Astrocyte of the spinal cord (primary cell): ENCODE data around the gene GPR107.
A peak's percentile ranks its signal among the peaks of the same experiment; 100 is the strongest.

Source experiments
- DNase-seq: peaks from one replicate; pipeline ENCODE4 v3.0.0; 2011; ENCODE audit warnings: low read depth, low spot score
- H3K4me3 ChIP-seq: 2 replicates; pipeline ENCODE4 v1.5.1; 2011; ENCODE audit warnings: low read depth, mild to moderate bottlenecking, low read length, moderate library complexity
- CTCF ChIP-seq: IDR thresholded peaks from 2 replicates; pipeline ENCODE4 v1.5.1; 2012; ENCODE audit warnings: low read depth, mild to moderate bottlenecking, low read length, inconsistent platforms
- in situ Hi-C: cut with HindIII; loops from 2 replicates; pipeline ENCODE4 v1.10.0; 2017; ENCODE audit warnings: low sequenced_read_pairs

GPR107 gene

GRCh38 chr9:130128251-130128650 lies 74.5 kb downstream of the GPR107 start:
- in situ Hi-C loops, result no loop called here

GRCh38 chr9:130128733-130129431 lies 75.2 kb downstream of the GPR107 start:
- DNase-seq, result peak; percentile 95
- no peak overlapping the region for H3K4me3 ChIP-seq
- TF ChIP-seq CTCF, result no peak
- in situ Hi-C loops, result no loop called here

More at GRCh38 chr9:130128251-130128650, 74.5 kb downstream of the GPR107 start:
- no peak for TF ChIP-seq CTCF
- H3K4me3 ChIP-seq, result no peak overlapping the region
- DNase-seq, result peak; percentile 29

GRCh38 chr9:130129432-130130061 lies 75.8 kb downstream of the GPR107 start:
- peak; percentile 61 for DNase-seq
- no peak overlapping the region for H3K4me3 ChIP-seq

GRCh38 chr9:130132746-130133145 lies 79.0 kb downstream of the GPR107 start:
- in situ Hi-C loops, result no loop called here
- no peak for DNase-seq
- no peak for TF ChIP-seq CTCF
- H3K4me3 ChIP-seq, result no peak overlapping the region

More at GRCh38 chr9:130129432-130130061, 75.8 kb downstream of the GPR107 start:
- in situ Hi-C loops, result no loop called here
- no peak for TF ChIP-seq CTCF

- H3K4me3 ChIP-seq, result no peak overlapping the region
- DNase-seq, result no peak
- no peak for TF ChIP-seq CTCF
- in situ Hi-C loops, result no loop called here
Measured at GRCh38 chr9:130137081-130137640, 83.5 kb downstream of the GPR107 start.

- DNase-seq, result no peak
- H3K4me3 ChIP-seq, result no peak overlapping the region
- in situ Hi-C loops, result no loop called here
- TF ChIP-seq CTCF, result no peak
Measured at GRCh38 chr9:130137641-130138081, 84.0 kb downstream of the GPR107 start.
